GM19395 (cell line): Measurements from ENCODE around the gene CAMK2B.

ENCODE experiments used
- ATAC-seq: cut with Tn5 transposase; IDR thresholded peaks from one replicate; pipeline ENCODE4 v1.9.1; 2021; ENCODE audit warnings: mild to moderate bottlenecking, moderate library complexity; ENCODE audit not compliant: unreplicated experiment

CAMK2B gene

GRCh38 chr7:44325201-44325671 lies at the start of gene CAMK2B:
Gene CAMK2B, minus strand, starts transcription at chr7:44325594. Its CDS starts 173 bp downstream, at chr7:44325421.
- ATAC-seq, result no peak

GRCh38 chr7:44374007-44374763 lies 48.8 kb upstream of the CAMK2B start:
- ATAC-seq, result no peak

- no peak for ATAC-seq
Observed at GRCh38 chr7:44373418-44373740, 48.0 kb upstream of the CAMK2B start.

GRCh38 chr7:44372560-44373417 lies 47.4 kb upstream of the CAMK2B start:
- no peak for ATAC-seq

- ATAC-seq, result no peak
Observed at GRCh38 chr7:44368885-44369284, 43.5 kb upstream of the CAMK2B start.

GRCh38 chr7:44368455-44368854 lies 43.1 kb upstream of the CAMK2B start:
- ATAC-seq, result no peak

GRCh38 chr7:44367475-44368043 lies 42.2 kb upstream of the CAMK2B start:
- ATAC-seq, result no peak

- ATAC-seq, result no peak
Observed at GRCh38 chr7:44366986-44367385, 41.6 kb upstream of the CAMK2B start.

GRCh38 chr7:44353668-44354067 lies 28.3 kb upstream of the CAMK2B start:
- ATAC-seq, result no peak

- no peak for ATAC-seq
Observed at GRCh38 chr7:44348851-44349781, 23.7 kb upstream of the CAMK2B start.

- ATAC-seq, result no peak
Observed at GRCh38 chr7:44348300-44348699, 22.9 kb upstream of the CAMK2B start.

- ATAC-seq, result no peak
Observed at GRCh38 chr7:44347546-44348114, 22.2 kb upstream of the CAMK2B start.

- ATAC-seq, result no peak
Observed at GRCh38 chr7:44346063-44346462, 20.7 kb upstream of the CAMK2B start.

GRCh38 chr7:44341401-44341800 lies 16.0 kb upstream of the CAMK2B start:
- no peak for ATAC-seq

- no peak for ATAC-seq
Observed at GRCh38 chr7:44338600-44338999, 13.2 kb upstream of the CAMK2B start.

- ATAC-seq, result no peak
Observed at GRCh38 chr7:44336491-44336890, 11.1 kb upstream of the CAMK2B start.

GRCh38 chr7:44335184-44335583 lies 9.8 kb upstream of the CAMK2B start:
- ATAC-seq, result no peak

- ATAC-seq, result no peak
Observed at GRCh38 chr7:44334734-44335097, 9.3 kb upstream of the CAMK2B start.

- no peak for ATAC-seq
Observed at GRCh38 chr7:44333911-44334733, 8.7 kb upstream of the CAMK2B start.

- no peak for ATAC-seq
Observed at GRCh38 chr7:44331682-44332081, 6.3 kb upstream of the CAMK2B start.
